Stimulated activated CD4-positive, alpha-beta T cell treated with anti-CD3 and anti-CD28 coated beads, Interleukin-1b, Interleukin-23, amount 100 ng/mL, for 24 hours (primary cell): ENCODE results near the gene NRAS.

Experiments
- DNase-seq, 4 experiments: peaks; one replicate each; pipeline ENCODE4 v3.0.0-alpha.2; 2020; ENCODE audit warnings: low read depth in 4 of 4, low spot score in 1 of 4

NRAS gene

GRCh38 chr1:114685851-114686250, 30.7 kb downstream of the NRAS start:
- DNase-seq = no peak

- no peak for DNase-seq
These were observed 38.9 kb downstream of the NRAS start for GRCh38 chr1:114677691-114678090.

GRCh38 chr1:114676115-114676514, 40.5 kb downstream of the NRAS start:
- DNase-seq = no peak

GRCh38 chr1:114671939-114672275, 44.7 kb downstream of the NRAS start:
- no peak for DNase-seq

GRCh38 chr1:114671011-114671938, 45.3 kb downstream of the NRAS start:
- DNase-seq = no peak

- peak; percentile 68 to 88 (median 76) for DNase-seq
These were observed 46.2 kb downstream of the NRAS start for GRCh38 chr1:114670083-114671010.

GRCh38 chr1:114669562-114670082, 46.9 kb downstream of the NRAS start, which contains the start of gene DENND2C:
TSS of gene DENND2C (minus strand) at chr1:114670049. CDS start at chr1:114625984, 44,065 bp downstream.
- DNase-seq = no peak

- DNase-seq = no peak
These were observed 47.6 kb downstream of the NRAS start for GRCh38 chr1:114668784-114669561.

GRCh38 chr1:114668373-114668772, 48.2 kb downstream of the NRAS start:
- DNase-seq = no peak

- no peak for DNase-seq
These were observed 49.6 kb downstream of the NRAS start for GRCh38 chr1:114666954-114667353.

- no peak for DNase-seq
These were observed 56.3 kb downstream of the NRAS start for GRCh38 chr1:114660238-114660637.
